GM23338 (cell line): ENCODE results near the gene CDCA4. TPM values are rescaled to one million over a fixed set of nuclear protein-coding genes. Genes with fewer than 3 reads are reported as not detected.

Experiments
- ATAC-seq: fragments of 200-7000 bp; cut with Tn5 transposase; 3 replicates; pipeline ENCODE4 v1.9.1; 2020
- DNase-seq: peaks from one replicate; pipeline ENCODE4 v3.0.0-alpha.2; 2015; ENCODE audit warnings: low spot score
- H2AFZ ChIP-seq: fragments of 200-600 bp; sonication (generic); 2 replicates; pipeline ENCODE4 v1.8.0; 2016; ENCODE audit warnings: antibody characterized with exemption, mild to moderate bottlenecking, moderate library complexity
- H3F3A ChIP-seq: fragments of 200-600 bp; sonication (generic); replicated peaks from 2 replicates; pipeline ENCODE4 v1.8.0; 2017; ENCODE audit warnings: antibody characterized with exemption, mixed run types, low read depth
- H3K27ac ChIP-seq: fragments of 200-600 bp; sonication (generic); 2 replicates; pipeline ENCODE4 v1.6.1; 2016; ENCODE audit warnings: low read depth
- H3K27me3 ChIP-seq: fragments of 200-600 bp; sonication (generic); 2 replicates; pipeline ENCODE4 v1.8.0; 2016; ENCODE audit warnings: mild to moderate bottlenecking, mixed run types, moderate library complexity; ENCODE audit not compliant: insufficient read depth
- H3K36me3 ChIP-seq: fragments of 200-600 bp; sonication (generic); 2 replicates; pipeline ENCODE4 v1.8.0; 2016; ENCODE audit warnings: mild to moderate bottlenecking; ENCODE audit not compliant: insufficient read depth
- H3K4me1 ChIP-seq: fragments of 200-600 bp; sonication (generic); 2 replicates; pipeline ENCODE4 v1.8.0; 2016; ENCODE audit warnings: mild to moderate bottlenecking, moderate library complexity; ENCODE audit not compliant: insufficient read depth
- H3K4me2 ChIP-seq: fragments of 200-600 bp; sonication (generic); 2 replicates; pipeline ENCODE4 v1.7.1; 2017; ENCODE audit warnings: mixed run types
- H3K4me3 ChIP-seq: fragments of 200-600 bp; sonication (generic); 2 replicates; pipeline ENCODE4 v1.6.1; 2016; ENCODE audit warnings: mixed run types
- H3K79me2 ChIP-seq: fragments of 200-600 bp; sonication (generic); replicated peaks from 2 replicates; pipeline ENCODE4 v1.8.0; 2017; ENCODE audit warnings: mild to moderate bottlenecking; ENCODE audit not compliant: insufficient read depth
- H3K9me2 ChIP-seq: fragments of 200-600 bp; sonication (generic); 2 replicates; pipeline ENCODE4 v1.8.0; 2017; ENCODE audit not compliant: insufficient read depth
- H4K20me1 ChIP-seq: fragments of 200-600 bp; sonication (generic); replicated peaks from 2 replicates; pipeline ENCODE4 v1.8.0; 2017; ENCODE audit warnings: mild to moderate bottlenecking; ENCODE audit not compliant: insufficient read depth
- H3K27ac Mint-ChIP-seq: 2 replicates; pipeline ENCODE4 v1.8.0; 2020; ENCODE audit warnings: inconsistent platforms, mild to moderate bottlenecking, moderate library complexity, mixed read lengths
- H3K27me3 Mint-ChIP-seq: 3 replicates; pipeline ENCODE4 v1.8.0; 2022; ENCODE audit warnings: low read depth, mild to moderate bottlenecking, moderate library complexity, mixed read lengths, inconsistent platforms; ENCODE audit not compliant: insufficient read depth, poor library complexity
- H3K36me3 Mint-ChIP-seq: 3 replicates; pipeline ENCODE4 v1.8.0; 2021; ENCODE audit warnings: low read depth, mild to moderate bottlenecking, inconsistent platforms, moderate library complexity, mixed read lengths
- H3K4me1 Mint-ChIP-seq: 3 replicates; pipeline ENCODE4 v1.8.0; 2020; ENCODE audit warnings: mild to moderate bottlenecking, inconsistent platforms, mixed read lengths
- H3K4me3 Mint-ChIP-seq: 3 replicates; pipeline ENCODE4 v1.8.0; 2021; ENCODE audit warnings: moderate library complexity, mild to moderate bottlenecking, inconsistent platforms, mixed read lengths
- H3K9me3 Mint-ChIP-seq: 3 replicates; pipeline ENCODE4 v1.8.0; 2020; ENCODE audit warnings: moderate library complexity, mild to moderate bottlenecking, inconsistent platforms, mixed read lengths
- CREB1 ChIP-seq: fragments of 250-450 bp; sonication (Bioruptor Pico); IDR thresholded peaks from 2 replicates; pipeline ENCODE4 v1.5.0; 2020; ENCODE audit warnings: low read depth, mild to moderate bottlenecking, moderate library complexity
- CTCF ChIP-seq, 2 experiments: fragments of 200-600 bp in 1 of 2; sonication (generic) in 1 of 2; conservative IDR thresholded peaks; 2 replicates each; pipeline versions ENCODE4 v1.5.1 to v1.6.1; 2016 to 2017; ENCODE audit warnings: antibody characterized with exemption in 2 of 2, low read depth in 2 of 2, mild to moderate bottlenecking in 2 of 2, moderate library complexity in 1 of 2
- ETS1 ChIP-seq: IDR thresholded peaks from 2 replicates; pipeline ENCODE4 v1.6.1; 2016; ENCODE audit warnings: antibody characterized with exemption
- EZH2 ChIP-seq: fragments of 200-600 bp; sonication (generic); IDR thresholded peaks from one replicate; pipeline ENCODE4 v1.8.0; 2017; ENCODE audit warnings: antibody characterized with exemption, mild to moderate bottlenecking, low read depth; ENCODE audit not compliant: unreplicated experiment
- EZH2phosphoT487 ChIP-seq: fragments of 200-600 bp; sonication (generic); IDR thresholded peaks from one replicate; pipeline ENCODE4 v1.8.1; 2018; ENCODE audit warnings: antibody characterized with exemption; ENCODE audit not compliant: unreplicated experiment
- JUNB ChIP-seq: IDR thresholded peaks from one replicate; pipeline ENCODE4 v1.6.1; 2016; ENCODE audit warnings: antibody characterized with exemption; ENCODE audit not compliant: unreplicated experiment
- NANOG ChIP-seq: IDR thresholded peaks from 2 replicates; pipeline ENCODE4 v1.6.1; 2016; ENCODE audit warnings: antibody characterized with exemption, borderline replicate concordance
- POLR2AphosphoS5 ChIP-seq: IDR thresholded peaks from 2 replicates; pipeline ENCODE4 v1.6.1; 2016; ENCODE audit warnings: antibody characterized with exemption, low read depth
- REST ChIP-seq: IDR thresholded peaks from one replicate; pipeline ENCODE4 v1.6.1; 2018; ENCODE audit warnings: antibody characterized with exemption; ENCODE audit not compliant: unreplicated experiment
- STAT1 ChIP-seq: IDR thresholded peaks from one replicate; pipeline ENCODE4 v1.6.1; 2016; ENCODE audit warnings: antibody characterized with exemption; ENCODE audit not compliant: unreplicated experiment
- ZNF114 ChIP-seq: fragments of 250-450 bp; sonication (Bioruptor Pico); IDR thresholded peaks from 2 replicates; pipeline ENCODE4 v1.5.0; 2020; ENCODE audit warnings: mild to moderate bottlenecking, moderate library complexity
- ZNF331 ChIP-seq: fragments of 250-450 bp; sonication (Bioruptor Pico); IDR thresholded peaks from 2 replicates; pipeline ENCODE4 v1.5.0; 2020; ENCODE audit warnings: low read depth, mild to moderate bottlenecking, moderate library complexity
- ZNF462 ChIP-seq: fragments of 250-450 bp; sonication (Bioruptor Pico); IDR thresholded peaks from 2 replicates; pipeline ENCODE4 v1.5.0; 2020; ENCODE audit warnings: mild to moderate bottlenecking, moderate library complexity
- polyA plus RNA-seq: library from polyadenylated mRNA; unstranded; fragments of >200 nt; fragmentation: Nextera tagmentation; extraction: Ambion mirVana; gene quantifications from 2 replicates; pipeline ENCODE4 v1.2.1, GENCODE V29; 2016
- total RNA-seq: library from RNA; depleted of rRNA; stranded (reverse); fragments of >200 nt; shearing (Covaris generic); gene quantifications from 2 replicates; pipeline ENCODE4 v1.2.3, GENCODE V29; 2014

The CDCA4 gene
- total and polyA plus RNA-seq, 2 experiments from 2014 or later: 32.6 to 70.7 TPM

GRCh38 chr14:105023791-105024480 is 3.1 kb upstream of the CDCA4 start:
- Histone ChIP-seq H3K4me3 (no peak overlapping the region), H3K27ac (no peak overlapping the region), H3F3A (peaks cover 5% of the 10 kb centered on the region; the same call in 1 of the 2 replicates), H3K9me2 (no peaks in the 10 kb centered on the region), H3K4me1 (peaks cover 14% of the 10 kb centered on the region), H3K4me2 (no peak overlapping the region), H3K36me3 (no peaks in the 10 kb centered on the region), H3K27me3 (no peaks in the 10 kb centered on the region), H3K79me2 (peaks cover 32% of the 10 kb centered on the region), H2AFZ (no peak overlapping the region), H4K20me1 (peaks cover 16% of the 10 kb centered on the region)
- Mint-ChIP-seq H3K4me1 (peaks cover 28% of the 10 kb centered on the region), H3K9me3 (no peaks in the 10 kb centered on the region), H3K27ac (no peak overlapping the region), H3K27me3 (peaks cover 18% of the 10 kb centered on the region), H3K4me3 (no peak overlapping the region), H3K36me3 (peaks cover 11% of the 10 kb centered on the region)
- DNase-seq (no peak), ATAC-seq (no peak)
- TF ChIP-seq ZNF331 (CRISPR knock-in tag) (no peak), STAT1 (no peak), ETS1 (no peak), NANOG (no peak), JUNB (no peak), CTCF (conservative IDR thresholded peaks at IDR 0.05; ENCODE audit: low read depth in 2 of 2) (no peak), ZNF114 (CRISPR knock-in tag) (no peak), REST (no peak), POLR2AphosphoS5 (no peak), EZH2 (no peak), CREB1 (CRISPR knock-in tag) (no peak), ZNF462 (CRISPR knock-in tag) (no peak), EZH2phosphoT487 (no peak)
